Activated CD4-positive, alpha-beta T cell treated with anti-CD3 and anti-CD28 coated beads, Interleukin-2, amount 10 ng/mL, durations not matched to agents 24 days and 14 days (primary cell): ENCODE measurements around the gene NFIA. TPM values are rescaled to one million over a fixed set of nuclear protein-coding genes. Genes with fewer than 3 reads are reported as not detected.

ENCODE experiments used
- DNase-seq: peaks from one replicate; pipeline ENCODE4 v3.0.0; 2022
- H3K27ac Mint-ChIP-seq: one replicate; pipeline ENCODE4 v1.8.0; 2022; ENCODE audit warnings: mild to moderate bottlenecking, mixed read lengths
- H3K27me3 Mint-ChIP-seq: one replicate; pipeline ENCODE4 v1.8.0; 2022; ENCODE audit warnings: mixed read lengths
- H3K36me3 Mint-ChIP-seq: one replicate; pipeline ENCODE4 v1.8.0; 2022; ENCODE audit warnings: low read depth, mild to moderate bottlenecking, mixed read lengths
- H3K4me1 Mint-ChIP-seq: one replicate; pipeline ENCODE4 v1.8.0; 2021; ENCODE audit warnings: mixed read lengths
- H3K4me3 Mint-ChIP-seq: one replicate; pipeline ENCODE4 v1.8.0; 2022; ENCODE audit warnings: mild to moderate bottlenecking, moderate library complexity, mixed read lengths
- H3K9me3 Mint-ChIP-seq: one replicate; pipeline ENCODE4 v1.8.0; 2021; ENCODE audit warnings: mixed read lengths
- intact Hi-C: fragments of 100-400 bp; cut with micrococcal nuclease; formaldehyde crosslinking; loops from one replicate; pipeline ENCODE4 v1.15.1; 2023
- total RNA-seq: library from RNA; stranded (reverse); gene quantifications from 2 replicates; pipeline ENCODE4 v1.2.3, GENCODE V29; 2022

The NFIA gene
- total RNA-seq, 1 donor from 2014 or later = 0.63 TPM

DNA sequence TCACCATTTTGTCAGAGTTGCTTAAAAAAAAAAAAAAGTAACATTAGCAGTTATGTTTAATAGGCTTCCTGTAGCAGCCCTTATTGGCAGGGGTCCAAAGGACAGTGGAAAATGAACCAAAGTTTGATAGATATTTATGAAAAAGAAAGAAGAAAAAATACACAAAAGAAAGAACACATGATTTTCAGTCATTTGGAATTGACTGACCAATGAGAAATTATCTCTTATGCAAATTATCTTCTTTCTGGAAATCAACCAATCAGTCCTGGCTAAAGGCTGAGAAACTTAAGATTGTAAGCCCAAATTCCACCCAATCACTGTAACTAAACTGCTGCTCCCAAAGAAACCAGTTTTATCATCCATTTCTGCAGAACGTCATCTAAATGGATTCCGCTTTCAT, 360.2 kb downstream of the NFIA start:
- H3K36me3 Mint-ChIP-seq = no peaks in the 10 kb centered on the region
- intact Hi-C loops = no loop called here
- no peaks in the 10 kb centered on the region for H3K4me1 Mint-ChIP-seq
- DNase-seq = no peak
- H3K4me3 Mint-ChIP-seq = no peak overlapping the region
- H3K9me3 Mint-ChIP-seq = no peaks in the 10 kb centered on the region
- H3K27ac Mint-ChIP-seq = no peak overlapping the region
- peaks cover 1% of the 10 kb centered on the region for H3K27me3 Mint-ChIP-seq

DNA sequence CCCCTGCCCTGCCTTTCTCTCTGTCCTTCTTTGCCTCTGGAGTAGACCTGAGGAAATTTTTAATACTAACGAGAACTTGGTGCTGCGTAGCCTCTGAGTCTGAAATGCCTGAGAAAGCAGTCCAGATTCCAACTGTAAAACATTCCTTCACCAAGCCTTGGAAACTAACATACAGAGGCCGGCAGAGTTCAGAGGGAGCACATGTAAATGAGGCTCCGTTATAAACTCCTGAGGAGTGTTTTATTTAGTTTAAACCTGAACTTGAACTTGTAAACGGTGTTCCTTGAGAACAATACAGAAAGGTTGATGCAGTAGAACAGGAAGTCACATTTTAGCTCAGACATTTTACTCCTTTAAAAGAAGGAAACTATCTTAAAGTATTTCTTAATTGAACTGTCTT, 361.9 kb downstream of the NFIA start:
- H3K36me3 Mint-ChIP-seq = no peaks in the 10 kb centered on the region
- DNase-seq = no peak
- peaks cover 1% of the 10 kb centered on the region for H3K27me3 Mint-ChIP-seq
- no peaks in the 10 kb centered on the region for H3K9me3 Mint-ChIP-seq
- intact Hi-C loops = no loop called here
- H3K4me1 Mint-ChIP-seq = no peaks in the 10 kb centered on the region
- H3K27ac Mint-ChIP-seq = no peak overlapping the region
- no peak overlapping the region for H3K4me3 Mint-ChIP-seq

DNA sequence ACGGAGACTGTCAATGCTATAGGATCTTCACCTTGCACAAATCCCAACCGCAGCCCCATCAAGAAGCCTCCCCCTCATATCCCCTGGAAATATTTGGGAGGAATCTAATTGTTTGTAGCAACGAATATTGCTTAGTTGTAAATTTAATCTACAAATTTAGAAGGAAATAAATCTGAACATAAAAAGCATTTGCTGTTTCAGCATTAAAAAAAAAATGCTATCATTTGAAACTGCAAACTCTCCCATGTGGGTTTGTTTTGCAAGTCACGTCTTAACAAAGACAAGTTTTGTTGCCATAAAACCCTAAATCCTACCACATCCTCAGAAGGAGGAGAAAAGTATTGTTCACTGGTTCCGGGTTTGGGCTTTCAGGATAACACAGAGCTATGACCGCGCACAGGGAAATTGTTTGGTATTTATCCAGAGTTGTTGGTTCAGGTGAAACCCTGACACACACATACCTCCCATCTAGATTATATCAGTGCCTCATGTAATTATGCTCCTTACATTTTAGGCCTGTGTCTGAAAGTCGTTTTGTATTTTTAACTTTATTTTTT, 363.0 kb downstream of the NFIA start:
- H3K27me3 Mint-ChIP-seq = peaks cover 1% of the 10 kb centered on the region
- intact Hi-C loops = no loop called here
- H3K27ac Mint-ChIP-seq = no peak overlapping the region
- H3K4me3 Mint-ChIP-seq = no peak overlapping the region
- no peaks in the 10 kb centered on the region for H3K9me3 Mint-ChIP-seq
- no peaks in the 10 kb centered on the region for H3K36me3 Mint-ChIP-seq
- no peaks in the 10 kb centered on the region for H3K4me1 Mint-ChIP-seq
- DNase-seq = no peak

DNA sequence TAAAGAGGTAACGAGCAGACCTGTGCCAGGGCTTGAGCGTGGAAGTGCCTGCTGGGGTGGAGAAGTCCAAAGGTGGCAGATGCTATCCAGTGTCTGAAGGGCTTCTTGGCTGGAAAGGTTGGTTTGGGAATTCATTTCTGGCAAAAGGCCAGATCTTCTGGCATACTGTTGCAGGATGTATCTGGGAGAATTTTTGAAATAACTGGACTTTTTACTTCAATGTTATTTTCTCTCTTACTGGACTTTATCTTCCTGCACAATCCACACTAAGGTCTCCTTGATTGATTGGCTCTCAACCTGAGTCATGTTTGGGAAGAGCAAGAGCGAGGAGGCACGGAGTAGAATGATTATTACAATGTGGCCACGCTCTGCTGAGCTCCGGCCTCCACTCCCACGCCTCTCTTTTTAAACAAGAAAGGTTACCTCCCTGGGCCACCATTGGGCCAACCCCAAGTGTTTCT, 364.2 kb downstream of the NFIA start:
- Mint-ChIP-seq H3K4me1 (no peaks in the 10 kb centered on the region), H3K4me3 (no peak overlapping the region), H3K36me3 (no peaks in the 10 kb centered on the region), H3K9me3 (no peaks in the 10 kb centered on the region), H3K27ac (no peak overlapping the region), H3K27me3 (peaks cover 4% of the 10 kb centered on the region)
- intact Hi-C loops = no loop called here
- DNase-seq = no peak

- H3K36me3 Mint-ChIP-seq = no peaks in the 10 kb centered on the region
Observed at GRCh38 chr1:61447106-61447967, 365.0 kb downstream of the NFIA start.

DNA sequence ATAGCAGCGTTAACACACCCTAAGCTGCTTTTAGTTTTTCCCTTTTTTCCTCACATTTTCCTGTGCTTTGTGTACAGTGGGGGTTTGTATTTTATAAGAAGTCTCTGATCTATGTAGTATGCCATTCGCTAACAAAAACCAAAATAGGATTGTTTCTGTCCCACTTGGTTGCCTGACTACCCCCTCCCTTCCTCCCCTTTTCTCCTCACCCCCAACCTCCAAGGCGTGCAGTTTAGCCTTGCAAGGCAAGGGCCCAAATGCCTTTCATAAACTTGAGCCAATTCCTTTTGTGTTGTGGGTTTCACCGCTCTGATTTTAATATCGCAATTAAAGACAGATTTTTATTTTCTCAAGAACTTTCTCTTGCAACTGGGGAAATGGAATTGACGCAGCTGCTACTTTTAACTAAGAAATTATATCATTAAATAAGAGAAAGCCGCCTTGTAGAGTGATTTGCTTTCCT, 365.6 kb downstream of the NFIA start:
- peaks cover 6% of the 10 kb centered on the region for H3K27me3 Mint-ChIP-seq
- intact Hi-C loops = no loop called here
- H3K4me3 Mint-ChIP-seq = no peak overlapping the region
- H3K9me3 Mint-ChIP-seq = no peaks in the 10 kb centered on the region
- peaks cover 1% of the 10 kb centered on the region for H3K4me1 Mint-ChIP-seq
- H3K27ac Mint-ChIP-seq = no peak overlapping the region
- DNase-seq = no peak
- H3K36me3 Mint-ChIP-seq = no peaks in the 10 kb centered on the region

More at GRCh38 chr1:61447106-61447967, 365.0 kb downstream of the NFIA start:
- no peaks in the 10 kb centered on the region for H3K9me3 Mint-ChIP-seq
- H3K27me3 Mint-ChIP-seq = peaks cover 6% of the 10 kb centered on the region
- DNase-seq = no peak
- no peak overlapping the region for H3K4me3 Mint-ChIP-seq
- intact Hi-C loops = no loop called here
- no peak overlapping the region for H3K27ac Mint-ChIP-seq
- no peaks in the 10 kb centered on the region for H3K4me1 Mint-ChIP-seq

DNA sequence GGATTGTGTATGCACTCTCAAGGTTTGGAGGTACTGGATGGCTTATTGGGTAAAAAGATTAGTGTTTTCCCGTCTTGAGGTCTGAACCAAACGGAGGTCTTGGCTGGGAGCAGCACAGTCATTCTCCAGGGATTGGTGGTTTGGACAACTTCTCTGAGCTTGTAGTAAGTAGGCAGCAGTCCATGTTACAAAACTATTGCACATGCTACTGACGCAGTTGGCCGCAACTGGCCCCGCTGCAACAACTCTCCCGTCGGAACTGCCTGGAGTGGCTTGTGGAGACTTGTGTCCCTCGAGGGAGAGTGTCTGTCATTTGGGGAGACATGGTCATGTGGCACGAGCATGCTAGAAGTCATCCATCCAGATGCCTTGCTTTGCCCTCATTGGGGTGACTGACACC, 366.6 kb downstream of the NFIA start:
- Mint-ChIP-seq H3K36me3 (no peaks in the 10 kb centered on the region), H3K27me3 (peaks cover 6% of the 10 kb centered on the region), H3K4me3 (no peak overlapping the region), H3K4me1 (peaks cover 8% of the 10 kb centered on the region), H3K9me3 (no peaks in the 10 kb centered on the region), H3K27ac (no peak overlapping the region)
- intact Hi-C loops = no loop called here
- DNase-seq = no peak

DNA sequence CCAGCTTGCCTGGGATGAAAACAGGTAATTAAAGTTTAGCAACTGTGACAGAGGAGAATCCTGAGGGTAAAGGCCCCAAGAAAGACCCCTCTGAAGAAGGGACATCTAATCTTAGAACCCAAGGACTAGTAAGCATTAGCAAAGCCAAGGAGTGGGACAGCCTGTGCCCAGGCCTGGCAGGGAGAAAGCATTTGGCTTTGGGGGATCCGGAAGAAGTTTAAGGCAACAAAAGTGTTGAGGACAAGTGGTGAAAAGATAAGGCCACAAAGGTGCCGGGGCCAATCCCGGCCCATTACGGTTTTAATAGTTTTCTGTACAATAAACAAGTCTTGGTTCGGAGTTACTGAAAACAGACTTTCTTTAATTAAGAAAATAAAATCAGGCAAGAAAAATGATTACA, 367.0 kb downstream of the NFIA start:
- no peak for DNase-seq
- intact Hi-C loops = no loop called here
- Mint-ChIP-seq H3K27ac (no peak overlapping the region), H3K4me1 (peaks cover 8% of the 10 kb centered on the region), H3K36me3 (no peaks in the 10 kb centered on the region), H3K27me3 (peaks cover 6% of the 10 kb centered on the region), H3K9me3 (no peaks in the 10 kb centered on the region), H3K4me3 (no peak overlapping the region)

DNA sequence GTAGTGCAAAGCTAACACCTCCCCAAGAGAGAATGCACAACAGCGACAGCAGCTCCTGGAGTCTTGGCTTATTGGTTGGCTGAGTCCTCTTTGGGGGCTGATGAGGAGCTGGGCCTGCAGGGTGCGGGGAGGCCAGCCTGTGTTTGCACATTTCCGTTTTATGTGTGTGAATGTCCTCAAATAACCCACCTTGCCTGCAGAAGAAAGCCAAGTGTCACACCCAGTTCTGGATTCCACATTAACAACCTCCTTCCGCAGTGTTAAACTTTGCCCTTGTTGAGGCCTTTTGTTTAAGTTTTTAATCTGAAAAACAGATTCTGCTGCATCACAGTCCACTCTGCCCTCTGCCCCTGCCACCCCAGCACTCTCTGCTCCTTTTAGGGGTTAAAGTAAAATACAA, 368.1 kb downstream of the NFIA start:
- intact Hi-C loops = loop anchor here (5.0 to 10.0 kb wide), 2 partner anchors 404 to 473 kb away; no protein-coding TSS in a partner anchor
- no peak for DNase-seq
- no peak overlapping the region for H3K4me3 Mint-ChIP-seq
- peaks cover 8% of the 10 kb centered on the region for H3K4me1 Mint-ChIP-seq
- H3K27me3 Mint-ChIP-seq = peaks cover 12% of the 10 kb centered on the region
- no peak overlapping the region for H3K27ac Mint-ChIP-seq
- H3K9me3 Mint-ChIP-seq = no peaks in the 10 kb centered on the region
- no peaks in the 10 kb centered on the region for H3K36me3 Mint-ChIP-seq

GRCh38 chr1:61450872-61451571, 368.7 kb downstream of the NFIA start:
- H3K36me3 Mint-ChIP-seq = no peaks in the 10 kb centered on the region
- H3K4me1 Mint-ChIP-seq = peaks cover 8% of the 10 kb centered on the region
- no peak overlapping the region for H3K4me3 Mint-ChIP-seq
- no peak overlapping the region for H3K27ac Mint-ChIP-seq
- DNase-seq = no peak
- intact Hi-C loops = loop anchor here (5.0 to 10.0 kb wide), 2 partner anchors 404 to 474 kb away; no protein-coding TSS in a partner anchor
- peaks cover 11% of the 10 kb centered on the region for H3K27me3 Mint-ChIP-seq
- no peaks in the 10 kb centered on the region for H3K9me3 Mint-ChIP-seq

- peaks cover 11% of the 10 kb centered on the region for H3K27me3 Mint-ChIP-seq
- H3K4me1 Mint-ChIP-seq = peaks cover 8% of the 10 kb centered on the region
- H3K36me3 Mint-ChIP-seq = no peaks in the 10 kb centered on the region
- no peak for DNase-seq
- intact Hi-C loops = loop anchor here (5.0 to 10.0 kb wide), 2 partner anchors 403 to 474 kb away; no protein-coding TSS in a partner anchor
- H3K9me3 Mint-ChIP-seq = no peaks in the 10 kb centered on the region
- no peak overlapping the region for H3K4me3 Mint-ChIP-seq
- H3K27ac Mint-ChIP-seq = no peak overlapping the region
Observed at GRCh38 chr1:61451572-61451968, 369.2 kb downstream of the NFIA start.

GRCh38 chr1:61452176-61453035, 370.0 kb downstream of the NFIA start:
- DNase-seq = no peak
- Mint-ChIP-seq H3K27me3 (peaks cover 15% of the 10 kb centered on the region), H3K4me3 (no peak overlapping the region), H3K4me1 (peaks cover 8% of the 10 kb centered on the region), H3K36me3 (no peaks in the 10 kb centered on the region), H3K27ac (no peak overlapping the region), H3K9me3 (no peaks in the 10 kb centered on the region)
- intact Hi-C loops = loop anchor here (1.0 to 10.0 kb wide), 4 partner anchors 402 to 604 kb away; no protein-coding TSS in a partner anchor
